Body of pancreas (tissue), 4 donors: ENCODE data around the gene CNKSR2.

Experiments used
- POLR2A ChIP-seq, 3 donors: fragments of 450-650 bp; IDR thresholded peaks; one replicate each; pipeline ENCODE4 v1.6.1; 2016; ENCODE audit warnings: antibody characterized with exemption in 3 of 3, mild to moderate bottlenecking in 2 of 3
- TF ChIP-seq, protein P1 (sequence below), 7 experiments: fragments of 450-650 bp in 4 of 7; fragments of 200-600 bp in 3 of 7; sonication (generic) in 3 of 7; IDR thresholded peaks; one replicate each; pipeline ENCODE4 v1.5.1; 2016 to 2019; ENCODE audit warnings: antibody characterized with exemption in 7 of 7

DNA sequence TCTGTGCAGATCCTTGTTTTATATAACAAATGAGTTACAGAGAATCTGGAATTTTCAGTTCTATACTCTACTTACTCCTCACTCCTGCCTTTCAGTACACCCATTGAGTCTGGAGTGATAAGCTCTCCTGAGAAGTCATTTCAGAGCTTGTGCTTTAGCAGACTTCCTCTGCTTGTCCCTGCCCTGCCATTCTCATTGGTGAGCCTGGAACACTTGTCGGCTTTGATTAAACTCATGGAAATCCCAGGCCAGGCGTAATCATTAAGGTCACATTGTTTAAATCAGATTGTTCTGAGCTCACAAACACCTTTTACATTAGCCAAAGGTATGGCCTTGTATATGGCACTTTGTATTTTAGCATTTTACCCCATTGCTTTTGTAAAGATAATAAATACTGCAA lies 102.7 kb downstream of the CNKSR2 start:
- TF ChIP-seq POLR2A (IDR thresholded peaks at IDR 0.05) = no peak
- TF ChIP-seq, protein P1, sequence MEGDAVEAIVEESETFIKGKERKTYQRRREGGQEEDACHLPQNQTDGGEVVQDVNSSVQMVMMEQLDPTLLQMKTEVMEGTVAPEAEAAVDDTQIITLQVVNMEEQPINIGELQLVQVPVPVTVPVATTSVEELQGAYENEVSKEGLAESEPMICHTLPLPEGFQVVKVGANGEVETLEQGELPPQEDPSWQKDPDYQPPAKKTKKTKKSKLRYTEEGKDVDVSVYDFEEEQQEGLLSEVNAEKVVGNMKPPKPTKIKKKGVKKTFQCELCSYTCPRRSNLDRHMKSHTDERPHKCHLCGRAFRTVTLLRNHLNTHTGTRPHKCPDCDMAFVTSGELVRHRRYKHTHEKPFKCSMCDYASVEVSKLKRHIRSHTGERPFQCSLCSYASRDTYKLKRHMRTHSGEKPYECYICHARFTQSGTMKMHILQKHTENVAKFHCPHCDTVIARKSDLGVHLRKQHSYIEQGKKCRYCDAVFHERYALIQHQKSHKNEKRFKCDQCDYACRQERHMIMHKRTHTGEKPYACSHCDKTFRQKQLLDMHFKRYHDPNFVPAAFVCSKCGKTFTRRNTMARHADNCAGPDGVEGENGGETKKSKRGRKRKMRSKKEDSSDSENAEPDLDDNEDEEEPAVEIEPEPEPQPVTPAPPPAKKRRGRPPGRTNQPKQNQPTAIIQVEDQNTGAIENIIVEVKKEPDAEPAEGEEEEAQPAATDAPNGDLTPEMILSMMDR (IDR thresholded peaks at IDR 0.05) = no peak
